ENCODE data around the gene RASL10A. TPM values are rescaled to one million over a fixed set of nuclear protein-coding genes. Genes with fewer than 3 reads are reported as not detected.

RASL10A gene
- total RNA-seq, 4 donors from 2014 or later = 0.38 to 3.5 (median 0.75) TPM; not detected in 1

DNA sequence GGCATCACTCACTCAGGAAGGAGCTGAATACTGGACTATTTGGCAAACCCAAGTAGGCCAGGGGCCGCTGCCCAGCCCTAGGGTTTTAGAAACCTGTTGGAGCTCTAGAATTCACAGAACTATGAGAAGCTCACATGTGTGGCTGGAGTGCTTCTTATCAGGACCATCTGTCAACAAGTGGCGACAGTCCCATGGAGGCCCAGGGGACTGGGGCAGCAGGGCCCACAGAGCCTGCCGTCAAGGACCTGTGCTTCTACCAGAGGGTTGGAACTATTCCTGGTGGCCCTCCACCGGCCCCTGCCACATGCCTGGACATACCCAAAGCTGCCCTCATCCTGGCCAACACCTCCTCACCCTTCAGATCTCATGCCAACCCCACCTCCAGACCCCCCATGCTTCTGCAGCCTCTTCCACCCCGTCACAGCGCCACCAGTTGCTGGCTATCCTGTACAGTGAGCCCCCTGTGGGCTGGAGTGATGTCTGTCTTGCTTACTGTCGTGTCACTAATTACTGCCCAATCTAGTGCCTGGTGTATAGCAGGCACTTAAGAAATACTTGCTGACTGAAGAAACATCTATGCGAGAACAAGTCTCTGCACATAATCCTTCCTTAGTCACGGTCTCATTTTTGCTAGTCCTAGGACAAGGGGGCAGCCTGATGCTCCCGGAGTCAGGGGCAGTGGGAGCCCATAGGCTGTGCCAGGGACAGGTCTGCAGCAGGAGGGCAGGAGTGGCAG is 27.2 kb upstream of the RASL10A start:
- H3K27ac ChIP-seq = no peak overlapping the region
- intact Hi-C loops (cut with DNase I) = no loop called here
- DNase-seq = no peak
- WGBS, 2 donors = 62 to 73% methylated on average over 4 to 5 of the region's 10 CpGs
- H3K4me1 ChIP-seq = peaks cover 0 to 50% (median 3%) of the 10 kb centered on the region in 3 donors
- H3K27me3 ChIP-seq = no peaks in the 10 kb centered on the region
- no peak overlapping the region for H3K4me3 ChIP-seq
- TF ChIP-seq, protein P1, sequence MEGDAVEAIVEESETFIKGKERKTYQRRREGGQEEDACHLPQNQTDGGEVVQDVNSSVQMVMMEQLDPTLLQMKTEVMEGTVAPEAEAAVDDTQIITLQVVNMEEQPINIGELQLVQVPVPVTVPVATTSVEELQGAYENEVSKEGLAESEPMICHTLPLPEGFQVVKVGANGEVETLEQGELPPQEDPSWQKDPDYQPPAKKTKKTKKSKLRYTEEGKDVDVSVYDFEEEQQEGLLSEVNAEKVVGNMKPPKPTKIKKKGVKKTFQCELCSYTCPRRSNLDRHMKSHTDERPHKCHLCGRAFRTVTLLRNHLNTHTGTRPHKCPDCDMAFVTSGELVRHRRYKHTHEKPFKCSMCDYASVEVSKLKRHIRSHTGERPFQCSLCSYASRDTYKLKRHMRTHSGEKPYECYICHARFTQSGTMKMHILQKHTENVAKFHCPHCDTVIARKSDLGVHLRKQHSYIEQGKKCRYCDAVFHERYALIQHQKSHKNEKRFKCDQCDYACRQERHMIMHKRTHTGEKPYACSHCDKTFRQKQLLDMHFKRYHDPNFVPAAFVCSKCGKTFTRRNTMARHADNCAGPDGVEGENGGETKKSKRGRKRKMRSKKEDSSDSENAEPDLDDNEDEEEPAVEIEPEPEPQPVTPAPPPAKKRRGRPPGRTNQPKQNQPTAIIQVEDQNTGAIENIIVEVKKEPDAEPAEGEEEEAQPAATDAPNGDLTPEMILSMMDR (IDR thresholded peaks at IDR 0.05) = no peak
- no peak for TF ChIP-seq POLR2A (IDR thresholded peaks at IDR 0.05)
- peaks cover 54 to 100% (median 58%) of the 10 kb centered on the region in 3 donors for H3K36me3 ChIP-seq
- H3K9me3 ChIP-seq = no peaks in the 10 kb centered on the region

DNA sequence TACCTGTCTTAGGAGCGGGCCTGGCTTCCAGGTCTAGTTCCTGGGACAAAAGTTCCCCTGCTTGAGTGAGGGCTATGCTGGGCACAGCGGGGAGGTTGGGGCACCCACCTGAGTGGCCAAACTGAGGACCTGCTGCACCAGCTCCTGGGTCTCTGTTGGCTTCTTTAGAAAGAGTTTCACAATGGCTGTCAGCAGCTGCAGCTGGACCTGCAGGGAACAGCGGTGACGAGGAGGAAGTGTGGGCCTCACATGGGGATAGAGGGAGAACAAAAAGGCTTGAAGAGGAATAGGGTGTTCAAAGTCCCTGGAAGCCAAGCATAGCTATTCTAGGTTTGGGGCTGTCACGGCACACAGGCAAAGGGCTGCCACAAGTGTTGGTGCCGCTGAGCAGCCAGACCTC is 26.7 kb upstream of the RASL10A start:
- intact Hi-C loops (cut with DNase I) = no loop called here
- Histone ChIP-seq H3K4me3 (no peak overlapping the region), H3K9me3 (no peaks in the 10 kb centered on the region), H3K4me1 (peaks cover 3 to 53% (median 8%) of the 10 kb centered on the region in 3 donors), H3K27me3 (no peaks in the 10 kb centered on the region), H3K36me3 (peaks cover 51 to 100% (median 53%) of the 10 kb centered on the region in 3 donors), H3K27ac (no peak overlapping the region)
- DNase-seq = no peak
- 87 to 98% methylated on average over 4 to 5 of the region's 6 CpGs for WGBS, 2 donors
- TF ChIP-seq POLR2A (IDR thresholded peaks at IDR 0.05) = no peak
- TF ChIP-seq, protein P1 (IDR thresholded peaks at IDR 0.05) = no peak

DNA sequence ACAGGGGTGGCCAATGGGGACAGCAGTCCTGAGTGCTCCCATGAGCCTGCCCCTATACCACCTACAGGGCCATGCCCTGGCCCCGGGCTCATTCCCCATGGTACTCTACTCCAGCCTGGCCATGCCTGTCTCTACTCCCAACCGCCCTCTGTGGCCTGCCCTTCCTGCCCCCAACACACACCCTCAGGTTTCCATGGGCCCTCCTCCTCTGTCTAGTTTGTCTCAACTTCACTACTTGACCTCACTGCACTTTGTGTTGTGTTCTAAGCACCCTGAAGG is 26.3 kb upstream of the RASL10A start:
- Histone ChIP-seq H3K4me3 (no peak overlapping the region), H3K36me3 (peaks cover 47 to 100% (median 53%) of the 10 kb centered on the region in 3 donors), H3K27ac (no peak overlapping the region), H3K4me1 (peaks cover 4 to 53% (median 11%) of the 10 kb centered on the region in 3 donors), H3K9me3 (no peaks in the 10 kb centered on the region), H3K27me3 (no peaks in the 10 kb centered on the region)
- DNase-seq = no peak
- 93 to 100% methylated on average over 1 to 2 of the region's 2 CpGs for WGBS, 2 donors
- intact Hi-C loops (cut with DNase I) = no loop called here
- TF ChIP-seq, protein P1 (IDR thresholded peaks at IDR 0.05) = no peak
- TF ChIP-seq POLR2A (IDR thresholded peaks at IDR 0.05) = no peak

DNA sequence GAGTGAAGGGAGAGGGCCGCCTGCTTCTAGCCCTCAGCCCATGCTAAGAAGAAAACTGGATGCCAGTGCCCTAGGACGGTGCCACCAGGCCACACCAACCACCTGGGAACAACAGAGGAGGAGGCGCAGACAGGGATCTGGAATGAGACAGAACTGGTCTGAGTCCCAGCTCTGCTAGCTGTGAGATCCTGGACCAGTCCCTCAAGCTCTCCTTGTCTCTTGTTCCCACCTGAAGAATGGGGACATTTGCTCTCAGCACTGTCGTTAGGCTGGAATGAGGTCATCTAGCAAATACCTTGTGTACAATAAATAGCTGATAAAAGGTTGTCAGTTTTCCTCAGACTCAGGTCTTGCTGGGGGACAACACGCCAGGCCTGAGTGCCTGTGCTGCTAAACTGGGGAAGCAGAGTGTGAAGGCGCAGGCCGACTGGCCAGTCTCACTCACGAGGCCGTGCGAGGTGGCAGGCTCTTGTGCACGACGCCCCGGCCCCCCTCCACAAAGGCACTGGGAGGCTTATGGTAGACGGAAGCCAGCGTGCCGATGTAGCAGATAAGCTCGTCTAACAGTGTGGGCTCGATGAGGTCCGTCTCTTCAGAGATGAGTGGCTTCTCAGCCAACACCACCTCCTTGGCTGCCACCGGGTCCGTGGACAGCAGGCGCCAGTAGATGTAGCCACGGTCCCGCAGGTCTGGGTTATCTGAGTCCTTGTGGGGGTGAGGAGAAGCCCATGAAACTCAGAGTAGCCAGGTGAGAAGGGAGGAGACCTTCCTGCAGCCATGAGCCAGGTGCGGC is 25.8 kb upstream of the RASL10A start:
- TF ChIP-seq, protein P1 (IDR thresholded peaks at IDR 0.05) = no peak
- TF ChIP-seq POLR2A (IDR thresholded peaks at IDR 0.05) = no peak
- intact Hi-C loops (cut with DNase I) = no loop called here
- Histone ChIP-seq H3K9me3 (no peaks in the 10 kb centered on the region), H3K4me3 (no peak overlapping the region), H3K27me3 (no peaks in the 10 kb centered on the region), H3K27ac (no peak overlapping the region), H3K4me1 (peaks cover 4 to 53% (median 11%) of the 10 kb centered on the region in 3 donors), H3K36me3 (peaks cover 42 to 100% (median 53%) of the 10 kb centered on the region in 3 donors)
- WGBS, 2 donors = 92 to 95% methylated on average over 16 to 19 of the region's 25 CpGs
- no peak for DNase-seq

DNA sequence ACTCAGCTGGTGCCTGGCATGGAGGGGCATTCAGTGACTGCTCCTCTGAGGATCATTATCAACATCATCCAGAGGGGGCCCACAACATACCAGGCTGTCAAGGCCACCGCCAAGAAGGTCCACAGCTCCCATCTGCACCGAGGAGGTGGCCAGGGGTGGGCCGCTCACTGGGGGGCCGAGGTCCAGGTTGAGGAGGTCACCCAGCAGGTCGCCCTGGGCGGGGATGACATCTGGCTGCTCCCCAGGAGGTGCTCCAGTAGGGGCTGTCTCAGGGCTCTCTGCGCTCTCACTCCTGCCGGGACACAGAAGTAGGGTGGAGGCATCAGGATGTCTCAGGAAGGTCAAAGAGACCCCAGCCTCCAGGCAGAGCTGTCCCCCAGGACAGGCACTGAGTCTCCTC is 25.1 kb upstream of the RASL10A start:
- intact Hi-C loops (cut with DNase I) = no loop called here
- no peaks in the 10 kb centered on the region for H3K27me3 ChIP-seq
- H3K9me3 ChIP-seq = no peaks in the 10 kb centered on the region
- peaks cover 4 to 50% (median 11%) of the 10 kb centered on the region in 3 donors for H3K4me1 ChIP-seq
- H3K4me3 ChIP-seq = no peak overlapping the region
- H3K27ac ChIP-seq = no peak overlapping the region
- no peak for DNase-seq
- TF ChIP-seq POLR2A (IDR thresholded peaks at IDR 0.05) = no peak
- TF ChIP-seq, protein P1 (IDR thresholded peaks at IDR 0.05) = no peak
- H3K36me3 ChIP-seq = peaks cover 37 to 100% (median 56%) of the 10 kb centered on the region in 3 donors
- no CpG with 5 or more reads among the region's 8 CpGs for WGBS, 2 donors
